GM19099 (cell line): ENCODE results near the gene MYOF.

ENCODE experiments used
- POLR2A ChIP-seq: IDR thresholded peaks from 3 replicates; pipeline ENCODE4 v1.6.1; 2011; ENCODE audit warnings: low read depth; ENCODE audit not compliant: insufficient read length; ENCODE audit errors: extremely low read depth

The MYOF gene

DNA sequence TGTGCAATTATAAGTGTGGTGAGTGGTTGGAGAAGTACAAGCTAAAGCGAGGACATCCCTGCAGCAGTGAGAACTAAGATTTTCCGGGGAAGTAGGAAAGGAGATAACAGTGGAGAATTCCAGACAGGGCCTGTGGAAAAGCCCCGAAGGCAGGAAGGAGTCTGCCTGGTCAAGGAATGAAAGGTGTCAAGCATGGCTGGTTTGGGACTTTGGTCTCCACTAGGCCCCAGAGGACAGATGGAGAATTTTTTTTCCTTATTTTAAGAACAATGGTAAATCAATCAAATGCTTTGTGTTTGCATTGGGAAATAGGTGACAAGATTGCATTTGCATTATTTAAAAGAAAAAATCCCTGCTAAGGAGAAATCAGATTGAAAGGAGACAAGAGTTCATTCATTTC lies 11.0 kb upstream of the MYOF start:
- TF ChIP-seq POLR2A, result no peak

DNA sequence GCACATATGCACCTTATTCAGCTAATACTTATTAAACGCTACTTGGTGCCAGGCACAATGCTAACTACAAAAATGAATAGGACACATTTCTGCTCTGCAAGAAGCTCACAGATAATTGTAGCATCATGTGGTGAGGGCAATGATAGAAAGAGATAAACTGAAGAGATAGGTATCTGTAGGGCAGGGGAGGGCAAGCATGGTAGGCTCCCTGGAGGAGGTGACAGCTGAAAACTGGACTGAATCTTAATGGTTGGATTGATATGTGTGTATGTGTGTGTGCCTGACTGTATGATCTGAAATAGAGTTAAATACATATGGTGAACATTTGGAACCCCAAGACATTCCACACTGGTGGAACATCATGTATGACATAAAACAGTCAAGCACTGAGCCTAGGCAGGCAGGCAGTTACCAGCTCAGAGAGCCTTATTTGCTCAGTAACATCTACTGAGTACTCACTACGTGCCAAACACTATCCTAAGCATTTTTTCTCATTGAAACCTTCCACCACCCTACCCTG lies 9.5 kb upstream of the MYOF start:
- no peak for TF ChIP-seq POLR2A

GRCh38 chr10:93488956-93489528 lies 6.9 kb upstream of the MYOF start:
- no peak for TF ChIP-seq POLR2A

- TF ChIP-seq POLR2A, result no peak
These were observed 3.6 kb upstream of the MYOF start for GRCh38 chr10:93485690-93486089.

- TF ChIP-seq POLR2A, result no peak
These were observed 443 bp downstream of the MYOF start for GRCh38 chr10:93481637-93482144.

- no peak for TF ChIP-seq POLR2A
These were observed 3.3 kb downstream of the MYOF start for GRCh38 chr10:93478873-93479272.

DNA sequence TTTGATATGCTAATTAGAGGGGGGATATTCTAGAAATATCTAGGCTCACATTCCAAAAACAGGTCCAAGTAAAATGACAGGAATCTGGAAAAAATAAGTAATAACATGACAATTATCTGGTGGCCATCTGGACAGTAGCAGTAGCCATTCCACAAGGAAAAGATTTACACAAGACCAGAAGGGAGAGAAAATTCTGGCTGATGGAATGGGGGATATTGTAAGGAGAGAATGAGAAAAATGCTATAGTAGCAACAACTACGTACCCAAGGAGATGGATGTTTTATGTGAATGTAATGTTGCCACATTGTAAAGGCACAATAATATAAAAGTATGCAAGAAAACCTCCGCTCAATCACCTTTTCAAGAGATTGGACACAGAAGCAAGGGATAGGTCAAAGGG lies 5.4 kb downstream of the MYOF start:
- TF ChIP-seq POLR2A, result no peak

DNA sequence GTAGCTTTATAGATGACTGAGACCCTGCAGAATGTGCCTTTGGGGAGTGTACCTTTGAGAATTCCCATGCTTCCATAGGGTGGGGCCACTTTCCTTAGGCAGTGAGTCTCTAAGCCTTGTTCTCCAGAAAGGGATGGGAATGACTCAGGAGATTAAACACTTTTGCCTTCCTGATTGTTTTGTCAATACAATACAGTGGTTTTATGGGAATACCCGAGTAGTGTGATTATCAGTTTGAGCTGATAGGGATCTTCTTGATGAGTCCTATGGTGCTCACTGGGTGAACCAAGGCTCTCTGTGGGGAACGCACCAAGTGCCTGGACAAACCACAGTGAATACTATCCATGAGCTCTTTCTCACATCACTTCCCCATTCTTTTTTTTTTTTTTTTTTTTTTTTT lies 6.3 kb downstream of the MYOF start:
- TF ChIP-seq POLR2A, result no peak

- TF ChIP-seq POLR2A, result no peak
These were observed 6.9 kb downstream of the MYOF start for GRCh38 chr10:93475227-93475626.

DNA sequence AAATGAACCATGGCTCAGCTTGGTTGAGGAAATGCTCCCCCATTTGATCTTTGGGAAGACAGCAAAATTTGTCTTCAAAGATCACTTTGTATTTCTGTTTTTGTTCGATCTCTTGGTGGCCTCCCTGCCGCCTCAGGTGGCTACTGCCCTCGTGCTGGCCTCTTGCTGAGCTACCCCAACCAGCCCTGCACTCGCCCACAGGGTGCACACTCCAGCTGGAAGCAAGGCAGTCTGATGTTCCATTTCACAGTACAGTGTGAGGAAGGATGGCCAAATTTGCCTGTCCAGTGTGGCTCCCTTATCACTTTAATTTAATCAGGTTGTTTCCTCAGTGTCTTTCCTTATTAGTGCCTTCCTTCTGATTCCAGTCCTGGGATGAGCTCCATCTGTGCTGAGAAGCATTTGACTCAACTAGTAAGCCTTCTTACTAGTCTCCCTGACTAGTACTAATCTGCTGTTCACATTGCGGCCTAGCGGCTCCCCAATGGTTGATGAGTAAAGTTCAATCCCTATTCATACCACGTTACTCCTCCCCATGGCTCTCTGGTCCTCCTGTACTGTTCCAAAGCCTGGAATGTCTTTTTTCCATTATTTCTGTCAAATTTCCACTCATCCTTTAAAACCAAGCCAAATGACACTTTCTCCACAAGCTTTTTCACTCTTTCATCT lies 8.2 kb downstream of the MYOF start:
- no peak for TF ChIP-seq POLR2A

GRCh38 chr10:93473161-93473560 lies 9.0 kb downstream of the MYOF start:
- no peak for TF ChIP-seq POLR2A

DNA sequence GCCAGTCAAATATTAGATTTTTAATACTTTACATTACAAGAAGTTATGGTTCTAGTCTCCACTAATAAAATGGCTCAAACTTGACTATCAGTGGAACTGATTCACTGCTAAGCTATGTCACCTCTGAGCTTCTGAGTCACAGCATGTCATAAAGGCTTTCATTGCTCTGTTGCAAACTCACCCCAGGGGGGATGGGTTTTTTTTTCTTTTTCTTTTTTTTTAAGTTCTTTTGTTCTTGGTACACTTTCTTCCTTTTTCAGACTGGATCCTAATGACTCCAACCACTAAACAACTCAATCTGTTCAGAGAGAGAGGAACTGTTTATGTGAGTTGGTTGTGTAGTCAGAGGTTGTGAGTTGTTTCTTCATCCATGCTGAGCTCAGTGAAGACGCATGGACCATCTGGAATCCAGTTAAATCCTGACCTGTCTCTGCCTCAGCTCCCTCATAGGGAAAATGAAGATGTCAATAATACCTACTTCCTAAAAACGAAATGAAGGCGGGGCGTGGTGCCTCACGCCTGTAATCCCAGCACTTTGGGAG lies 11.0 kb downstream of the MYOF start:
- no peak for TF ChIP-seq POLR2A

DNA sequence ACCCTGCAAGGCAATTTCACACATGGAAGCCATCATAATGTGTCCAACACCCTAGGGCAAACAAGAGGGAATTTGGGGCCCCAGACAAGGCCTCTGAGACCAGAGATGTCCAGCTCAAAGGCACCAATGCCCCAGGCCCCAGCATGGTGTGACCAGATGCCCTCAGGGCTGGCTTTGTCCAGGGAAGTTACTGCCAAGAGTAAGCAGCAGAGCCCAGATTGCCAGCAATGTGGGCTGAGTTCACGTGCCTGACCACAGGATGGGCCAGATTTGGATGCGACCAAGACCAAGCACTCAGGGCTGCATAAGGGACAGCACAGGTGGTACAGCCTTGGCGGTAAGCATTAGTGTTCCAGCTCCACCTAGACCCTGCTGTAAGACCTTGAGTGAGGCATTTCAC lies 12.7 kb downstream of the MYOF start:
- TF ChIP-seq POLR2A, result no peak

- TF ChIP-seq POLR2A, result no peak
These were observed 13.5 kb downstream of the MYOF start for GRCh38 chr10:93468461-93469213.
